Fibroblast of peridontal ligament (primary cell): Measurements from ENCODE around the gene RBBP5.

Experiments used
- DNase-seq: peaks from one replicate; pipeline ENCODE4 v3.0.0-alpha.2; 2010; ENCODE audit errors: extremely low read depth

The RBBP5 gene

GRCh38 chr1:205074513-205074912 lies 47.3 kb downstream of the RBBP5 start:
- no peak for DNase-seq

GRCh38 chr1:205074084-205074483 lies 47.7 kb downstream of the RBBP5 start:
- DNase-seq: no peak

GRCh38 chr1:205073511-205073910 lies 48.3 kb downstream of the RBBP5 start:
- no peak for DNase-seq

GRCh38 chr1:205072881-205073280 lies 48.9 kb downstream of the RBBP5 start:
- no peak for DNase-seq

GRCh38 chr1:205072286-205072685 lies 49.5 kb downstream of the RBBP5 start:
- no peak for DNase-seq

GRCh38 chr1:205071801-205072200 lies 50.0 kb downstream of the RBBP5 start:
- DNase-seq: no peak

- no peak for DNase-seq
Measured at GRCh38 chr1:205071028-205071409, 50.8 kb downstream of the RBBP5 start.

- DNase-seq: no peak
Measured at GRCh38 chr1:205069371-205070125, 52.2 kb downstream of the RBBP5 start.

GRCh38 chr1:205068457-205069040 lies 53.2 kb downstream of the RBBP5 start:
- peak; percentile 33 for DNase-seq

- no peak for DNase-seq
Measured at GRCh38 chr1:205068001-205068400, 53.8 kb downstream of the RBBP5 start.

- DNase-seq: no peak
Measured at GRCh38 chr1:205067031-205067430, 54.7 kb downstream of the RBBP5 start.

- DNase-seq: no peak
Measured at GRCh38 chr1:205066141-205066818, 55.5 kb downstream of the RBBP5 start.

GRCh38 chr1:205065666-205066065 lies 56.1 kb downstream of the RBBP5 start:
- no peak for DNase-seq

GRCh38 chr1:205064741-205065316 lies 56.9 kb downstream of the RBBP5 start:
- DNase-seq: no peak

GRCh38 chr1:205064301-205064700 lies 57.5 kb downstream of the RBBP5 start:
- DNase-seq: no peak

GRCh38 chr1:205062895-205063294 lies 58.9 kb downstream of the RBBP5 start:
- DNase-seq: no peak

GRCh38 chr1:205062319-205062718 lies 59.5 kb downstream of the RBBP5 start:
- DNase-seq: no peak

GRCh38 chr1:205061665-205062069 lies 60.1 kb downstream of the RBBP5 start:
- peak; percentile 73 for DNase-seq

- no peak for DNase-seq
Measured at GRCh38 chr1:205061227-205061626, 60.6 kb downstream of the RBBP5 start.

GRCh38 chr1:205060746-205061145 lies 61.0 kb downstream of the RBBP5 start:
- no peak for DNase-seq

GRCh38 chr1:205059660-205060059 lies 62.1 kb downstream of the RBBP5 start:
- DNase-seq: no peak

- DNase-seq: no peak
Measured at GRCh38 chr1:205058853-205059252, 62.9 kb downstream of the RBBP5 start.
